GM18873 (cell line): ENCODE results near the gene TOGARAM2.

Experiments
- ATAC-seq: cut with Tn5 transposase; IDR thresholded peaks from one replicate; pipeline ENCODE4 v1.9.1; 2021; ENCODE audit warnings: mild to moderate bottlenecking, moderate library complexity, moderate number of reproducible peaks; ENCODE audit not compliant: unreplicated experiment, low FRiP score

Gene TOGARAM2

GRCh38 chr2:29051730-29052129 is 70.6 kb downstream of the TOGARAM2 start:
- no peak for ATAC-seq

GRCh38 chr2:29052807-29053206 is 71.7 kb downstream of the TOGARAM2 start:
- no peak for ATAC-seq

- no peak for ATAC-seq
These were observed 72.1 kb downstream of the TOGARAM2 start for GRCh38 chr2:29053223-29053622.

- no peak for ATAC-seq
These were observed 72.7 kb downstream of the TOGARAM2 start for GRCh38 chr2:29053670-29054400.

GRCh38 chr2:29054430-29054829 is 73.3 kb downstream of the TOGARAM2 start:
- no peak for ATAC-seq

GRCh38 chr2:29055601-29056000 is 74.5 kb downstream of the TOGARAM2 start:
- ATAC-seq: no peak

- ATAC-seq: no peak
These were observed 75.4 kb downstream of the TOGARAM2 start for GRCh38 chr2:29056452-29056851.

- no peak for ATAC-seq
These were observed 75.9 kb downstream of the TOGARAM2 start for GRCh38 chr2:29057006-29057405.

- no peak for ATAC-seq
These were observed 78.5 kb downstream of the TOGARAM2 start for GRCh38 chr2:29059624-29060023.

GRCh38 chr2:29060441-29060840 is 79.3 kb downstream of the TOGARAM2 start:
- no peak for ATAC-seq

- no peak for ATAC-seq
These were observed 80.1 kb downstream of the TOGARAM2 start for GRCh38 chr2:29061176-29061575.

- ATAC-seq: no peak
These were observed 80.5 kb downstream of the TOGARAM2 start for GRCh38 chr2:29061616-29062015.

GRCh38 chr2:29062371-29062770 is 81.3 kb downstream of the TOGARAM2 start:
- ATAC-seq: no peak

- no peak for ATAC-seq
These were observed 82.0 kb downstream of the TOGARAM2 start for GRCh38 chr2:29063056-29063455.

- ATAC-seq: no peak
These were observed 82.7 kb downstream of the TOGARAM2 start for GRCh38 chr2:29063646-29064345.

GRCh38 chr2:29064346-29064715 is 83.2 kb downstream of the TOGARAM2 start:
- ATAC-seq: no peak

GRCh38 chr2:29064746-29065067 is 83.6 kb downstream of the TOGARAM2 start:
- ATAC-seq: no peak

GRCh38 chr2:29065068-29065811 is 84.1 kb downstream of the TOGARAM2 start:
- ATAC-seq: no peak

GRCh38 chr2:29066271-29066860 is 85.3 kb downstream of the TOGARAM2 start:
- no peak for ATAC-seq

- ATAC-seq: no peak
These were observed 86.0 kb downstream of the TOGARAM2 start for GRCh38 chr2:29066997-29067605.

GRCh38 chr2:29068513-29068912 is 87.4 kb downstream of the TOGARAM2 start:
- no peak for ATAC-seq
